Bronchial epithelial cell (primary cell): ENCODE results near the gene FAM13A. TPM values are rescaled to one million over a fixed set of nuclear protein-coding genes. Genes with fewer than 3 reads are reported as not detected.
A peak's percentile ranks its signal among the peaks of the same experiment; 100 is the strongest.
"Not testable (repeated sequence)": the region's sequence is repeated elsewhere in the genome, so short reads cannot be mapped to it uniquely, and the experiment has no call there.

ENCODE experiments used
- DNase-seq: peaks from one replicate; pipeline ENCODE4 v3.0.0-alpha.2; 2010; ENCODE audit warnings: low read depth
- FAIRE-seq: peaks from 2 replicates; lab custom pipeline; 2011; peaks lifted over from hg19 to GRCh38; lab: Jason Lieb, UNC
- H3K27me3 ChIP-seq: 2 replicates; pipeline ENCODE4 v1.5.1; 2011; ENCODE audit warnings: low read length; ENCODE audit not compliant: control insufficient read depth, insufficient read depth
- H3K36me3 ChIP-seq: 2 replicates; pipeline ENCODE4 v1.5.1; 2011; ENCODE audit warnings: low read length; ENCODE audit not compliant: control insufficient read depth, insufficient read depth
- H3K4me3 ChIP-seq: 2 replicates; pipeline ENCODE4 v1.5.1; 2011; ENCODE audit warnings: mild to moderate bottlenecking, low read depth, low read length, control low read depth
- total RNA-seq: library from RNA; depleted of rRNA; stranded (reverse); fragments of >200 nt; gene quantifications from 2 replicates; pipeline ENCODE4 v1.2.1, GENCODE V29; 2014
- TF ChIP-seq, protein P1 (sequence below): IDR thresholded peaks from 2 replicates; pipeline ENCODE4 v1.5.1; 2011; ENCODE audit warnings: mild to moderate bottlenecking, moderate library complexity, low read length, control low read depth, inconsistent platforms; ENCODE audit not compliant: insufficient read depth, severe bottlenecking

The FAM13A gene
- total RNA-seq, 1 donor from 2014 or later, result 5.8 TPM

DNA sequence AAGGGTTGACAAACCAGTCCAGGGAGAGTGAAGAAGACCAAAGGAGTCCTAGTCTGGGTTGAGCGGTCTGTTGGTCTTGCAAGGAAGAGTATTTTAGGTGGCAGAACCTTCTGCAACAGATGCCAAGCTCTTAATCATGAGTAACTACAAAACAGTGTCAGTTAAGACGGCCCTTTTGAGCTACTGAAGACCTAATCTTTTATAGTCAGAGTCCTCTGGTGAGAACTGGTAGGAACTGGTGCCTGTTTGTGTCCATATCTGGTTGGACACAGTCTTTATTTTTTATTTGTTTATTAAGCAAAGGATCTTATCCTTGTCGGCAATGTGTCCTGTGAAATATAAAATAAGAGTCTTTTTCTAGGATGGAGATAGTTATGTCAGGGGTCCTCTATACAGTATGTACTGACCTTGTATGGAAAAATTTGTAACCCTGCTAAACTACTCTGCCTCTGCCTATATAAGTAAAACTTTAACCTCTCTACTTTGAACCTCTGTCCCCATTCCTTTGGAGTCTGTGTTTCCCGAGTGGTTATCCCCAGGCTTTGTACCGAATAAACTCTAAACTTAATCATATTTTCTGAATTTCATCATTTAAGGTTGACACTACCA lies 47.1 kb downstream of the FAM13A start:
- FAIRE-seq, result no peak
- H3K4me3 ChIP-seq, result no peak overlapping the region
- H3K27me3 ChIP-seq, result no peaks in the 10 kb centered on the region
- H3K36me3 ChIP-seq, result no peaks in the 10 kb centered on the region
- TF ChIP-seq, protein P1, sequence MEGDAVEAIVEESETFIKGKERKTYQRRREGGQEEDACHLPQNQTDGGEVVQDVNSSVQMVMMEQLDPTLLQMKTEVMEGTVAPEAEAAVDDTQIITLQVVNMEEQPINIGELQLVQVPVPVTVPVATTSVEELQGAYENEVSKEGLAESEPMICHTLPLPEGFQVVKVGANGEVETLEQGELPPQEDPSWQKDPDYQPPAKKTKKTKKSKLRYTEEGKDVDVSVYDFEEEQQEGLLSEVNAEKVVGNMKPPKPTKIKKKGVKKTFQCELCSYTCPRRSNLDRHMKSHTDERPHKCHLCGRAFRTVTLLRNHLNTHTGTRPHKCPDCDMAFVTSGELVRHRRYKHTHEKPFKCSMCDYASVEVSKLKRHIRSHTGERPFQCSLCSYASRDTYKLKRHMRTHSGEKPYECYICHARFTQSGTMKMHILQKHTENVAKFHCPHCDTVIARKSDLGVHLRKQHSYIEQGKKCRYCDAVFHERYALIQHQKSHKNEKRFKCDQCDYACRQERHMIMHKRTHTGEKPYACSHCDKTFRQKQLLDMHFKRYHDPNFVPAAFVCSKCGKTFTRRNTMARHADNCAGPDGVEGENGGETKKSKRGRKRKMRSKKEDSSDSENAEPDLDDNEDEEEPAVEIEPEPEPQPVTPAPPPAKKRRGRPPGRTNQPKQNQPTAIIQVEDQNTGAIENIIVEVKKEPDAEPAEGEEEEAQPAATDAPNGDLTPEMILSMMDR, result no peak
- DNase-seq, result no peak

- FAIRE-seq (no peak), DNase-seq (no peak)
- no peak overlapping the region for H3K4me3 ChIP-seq
- no peaks in the 10 kb centered on the region for H3K36me3 ChIP-seq
- no peaks in the 10 kb centered on the region for H3K27me3 ChIP-seq
- TF ChIP-seq, protein P1, result no peak
Measured at GRCh38 chr4:89009115-89009514, 47.9 kb downstream of the FAM13A start.

GRCh38 chr4:89008166-89008565 lies 48.8 kb downstream of the FAM13A start:
- FAIRE-seq, result no peak
- Histone ChIP-seq H3K36me3 (no peaks in the 10 kb centered on the region), H3K4me3 (no peak overlapping the region), H3K27me3 (no peaks in the 10 kb centered on the region)
- DNase-seq, result no peak
- TF ChIP-seq, protein P1, result no peak

- H3K27me3 ChIP-seq, result no peaks in the 10 kb centered on the region
- DNase-seq, result no peak
- peak; percentile 7 for FAIRE-seq
- H3K4me3 ChIP-seq, result no peak overlapping the region
- H3K36me3 ChIP-seq, result no peaks in the 10 kb centered on the region
- TF ChIP-seq, protein P1, result no peak
Measured at GRCh38 chr4:89007338-89007939, 49.5 kb downstream of the FAM13A start.

GRCh38 chr4:89006307-89006706 lies 50.7 kb downstream of the FAM13A start:
- DNase-seq, result no peak
- no peaks in the 10 kb centered on the region for H3K27me3 ChIP-seq
- FAIRE-seq, result no peak
- H3K4me3 ChIP-seq, result no peak overlapping the region
- H3K36me3 ChIP-seq, result no peaks in the 10 kb centered on the region
- TF ChIP-seq, protein P1, result no peak

GRCh38 chr4:89005066-89005465 lies 51.9 kb downstream of the FAM13A start:
- DNase-seq, H3K4me3 ChIP-seq, H3K27me3 ChIP-seq, H3K36me3 ChIP-seq, FAIRE-seq: not testable (repeated sequence)
